Transverse colon (tissue), 4 donors: ENCODE measurements around the gene AGO3. TPM values are rescaled to one million over a fixed set of nuclear protein-coding genes. Genes with fewer than 3 reads are reported as not detected.

Experiments
- DNase-seq: peaks from one replicate; pipeline ENCODE4 v3.0.0-alpha.2; 2019
- H3K27ac ChIP-seq, 4 donors: fragments of 200-600 bp; sonication (generic); 2 replicates each; pipeline ENCODE4 v1.5.1; 2016 to 2018; ENCODE audit warnings: inconsistent platforms in 4 of 4
- H3K27me3 ChIP-seq: fragments of 200-600 bp; sonication (generic); 2 replicates; pipeline ENCODE4 v1.5.1; 2017; ENCODE audit warnings: inconsistent platforms
- H3K36me3 ChIP-seq, 4 donors: fragments of 200-600 bp; sonication (generic); 2 replicates each; pipeline ENCODE4 v1.5.1; 2017 to 2019; ENCODE audit warnings: inconsistent platforms in 4 of 4
- H3K4me1 ChIP-seq, 4 donors: fragments of 200-600 bp; sonication (generic); 2 replicates each; pipeline ENCODE4 v1.5.1; 2017 to 2020; ENCODE audit warnings: inconsistent platforms in 4 of 4
- H3K4me3 ChIP-seq, 4 donors: fragments of 200-600 bp; sonication (generic); 1 replicate in 1 of 4; 2 replicates in 3 of 4; pipeline versions ENCODE4 v1.5.1 to v1.6.1; 2017 to 2019; ENCODE audit warnings: inconsistent platforms in 4 of 4
- H3K9me3 ChIP-seq, 2 donors: fragments of 200-600 bp; sonication (generic); 2 replicates each; pipeline ENCODE4 v1.5.1; 2017 to 2019; ENCODE audit warnings: inconsistent platforms in 2 of 2
- CTCF ChIP-seq, 5 experiments: fragments of 200-600 bp in 3 of 5; fragments of 450-650 bp in 2 of 5; sonication (generic) in 3 of 5; IDR thresholded peaks; 1 replicate in 2 of 5; 2 replicates in 3 of 5; pipeline ENCODE4 v1.5.1; 2016 to 2017; ENCODE audit warnings: antibody characterized with exemption in 5 of 5, inconsistent platforms in 3 of 5, mild to moderate bottlenecking in 2 of 5, moderate library complexity in 1 of 5
- EP300 ChIP-seq: sonication (generic); formaldehyde crosslinking; IDR thresholded peaks from one replicate; pipeline ENCODE4 v1.6.1; 2017; ENCODE audit warnings: antibody characterized with exemption, low read depth
- POLR2A ChIP-seq: fragments of 450-650 bp; IDR thresholded peaks from one replicate; pipeline ENCODE4 v1.6.1; 2016; ENCODE audit warnings: antibody characterized with exemption, mild to moderate bottlenecking, moderate library complexity
- POLR2AphosphoS5 ChIP-seq, 3 donors: sonication (generic); formaldehyde crosslinking; IDR thresholded peaks; one replicate each; pipeline ENCODE4 v1.6.1; 2016; ENCODE audit warnings: antibody characterized with exemption in 3 of 3
- WGBS, 2 donors: methylation state at CpG; one replicate each; pipeline ENCODE4 v1.1.5; 2018; ENCODE audit warnings: low coverage in 1 of 2; 5-methylcytosine and 5-hydroxymethylcytosine counted together
- in situ Hi-C, 4 donors: fragments of 200-750 bp; cut with MboI; loops; one replicate each; pipeline versions ENCODE4 v1.15.0 to v1.15.1; 2017; ENCODE audit warnings: low sequenced_read_pairs in 3 of 4, low pct_ligation_motif_present in 1 of 4, low pct_unique_long_range_greater_than_20kb in 1 of 4
- intact Hi-C: fragments of 100-400 bp; cut with DNase I; formaldehyde crosslinking; loops from one replicate; pipeline ENCODE4 v1.15.1; 2023; ENCODE audit warnings: low total_unique reads
- total RNA-seq, 4 donors: library from RNA; depleted of rRNA; stranded (reverse); fragments of >200 nt; gene quantifications; one replicate each; pipeline ENCODE4 v1.1.0, GENCODE V29; 2016

The AGO3 gene
- total RNA-seq, 4 donors from 2014 or later: 11.3 to 357 (median 14.1) TPM

GRCh38 chr1:36115931-36116330, 185.0 kb downstream of the AGO3 start:
- Histone ChIP-seq H3K36me3 (no peaks in the 10 kb centered on the region), H3K9me3 (no peaks in the 10 kb centered on the region), H3K4me3 (no peak overlapping the region), H3K27me3 (no peaks in the 10 kb centered on the region), H3K27ac (peak overlapping the region in 2 of 4 donors; percentile 56 to 57), H3K4me1 (peaks cover 0 to 13% (median 3%) of the 10 kb centered on the region in 4 donors)
- intact Hi-C loops: no loop called here
- TF ChIP-seq EP300 (no peak), POLR2AphosphoS5 (IDR thresholded peaks at IDR 0.05) (no peak), CTCF (IDR thresholded peaks at IDR 0.05) (no peak), POLR2A (no peak)
- in situ Hi-C loops: loop anchor here in 2 of 4 donors (25.0 kb wide), 2 partner anchors 171 to 296 kb away; no protein-coding TSS in a partner anchor
- no peak for DNase-seq
- WGBS, 2 donors: 62 to 76% methylated on average over 2 to 5 of the region's 5 CpGs

GRCh38 chr1:36116901-36117300, 186.0 kb downstream of the AGO3 start:
- WGBS, 2 donors: 88% methylated on average over 5 of the region's 5 CpGs; no CpG with 5 or more reads in 1 of the 2 donors
- H3K9me3 ChIP-seq: no peaks in the 10 kb centered on the region
- no peak overlapping the region for H3K4me3 ChIP-seq
- DNase-seq: no peak
- no peak overlapping the region for H3K27ac ChIP-seq
- H3K4me1 ChIP-seq: peaks cover 0 to 13% (median 3%) of the 10 kb centered on the region in 4 donors
- TF ChIP-seq EP300: no peak
- no peak for TF ChIP-seq CTCF (IDR thresholded peaks at IDR 0.05)
- TF ChIP-seq POLR2AphosphoS5 (IDR thresholded peaks at IDR 0.05): no peak
- no peak for TF ChIP-seq POLR2A
- in situ Hi-C loops: loop anchor here in 2 of 4 donors (25.0 kb wide), 2 partner anchors 170 to 295 kb away; no protein-coding TSS in a partner anchor
- intact Hi-C loops: no loop called here
- no peaks in the 10 kb centered on the region for H3K27me3 ChIP-seq
- no peaks in the 10 kb centered on the region for H3K36me3 ChIP-seq

GRCh38 chr1:36118447-36119204, 187.7 kb downstream of the AGO3 start:
- in situ Hi-C loops (loop anchor here in 2 of 4 donors (25.0 kb wide), 2 partner anchors 169 to 294 kb away; no protein-coding TSS in a partner anchor), intact Hi-C loops (no loop called here)
- no peaks in the 10 kb centered on the region for H3K9me3 ChIP-seq
- 81 to 88% methylated on average over 3 to 10 of the region's 10 CpGs for WGBS, 2 donors
- TF ChIP-seq POLR2A (no peak), POLR2AphosphoS5 (IDR thresholded peaks at IDR 0.05) (no peak), EP300 (no peak), CTCF (IDR thresholded peaks at IDR 0.05) (no peak)
- H3K27me3 ChIP-seq: no peaks in the 10 kb centered on the region
- no peak overlapping the region for H3K27ac ChIP-seq
- no peak overlapping the region for H3K4me3 ChIP-seq
- H3K36me3 ChIP-seq: no peaks in the 10 kb centered on the region
- no peak for DNase-seq
- H3K4me1 ChIP-seq: peaks cover 0 to 13% (median 3%) of the 10 kb centered on the region in 4 donors

GRCh38 chr1:36119456-36119855, 188.6 kb downstream of the AGO3 start:
- in situ Hi-C loops: loop anchor here in 2 of 4 donors (25.0 kb wide), 2 partner anchors 168 to 293 kb away; no protein-coding TSS in a partner anchor
- intact Hi-C loops: no loop called here
- Histone ChIP-seq H3K36me3 (no peaks in the 10 kb centered on the region), H3K27me3 (peaks cover 7% of the 10 kb centered on the region), H3K4me1 (peaks cover 0 to 13% (median 3%) of the 10 kb centered on the region in 4 donors), H3K4me3 (no peak overlapping the region), H3K9me3 (no peaks in the 10 kb centered on the region), H3K27ac (peak overlapping the region in 1 of 4 donors; percentile 21)
- DNase-seq: no peak
- 76% methylated on average over 9 of the region's 9 CpGs; no CpG with 5 or more reads in 1 of the 2 donors for WGBS, 2 donors
- TF ChIP-seq EP300: no peak
- no peak for TF ChIP-seq POLR2AphosphoS5 (IDR thresholded peaks at IDR 0.05)
- no peak for TF ChIP-seq CTCF (IDR thresholded peaks at IDR 0.05)
- TF ChIP-seq POLR2A: no peak
